Parathyroid adenoma (tissue), 2 donors: ENCODE measurements around the gene NACC1.

Source experiments
- H2AFZ ChIP-seq: fragments of 300-600 bp; sonication (generic); one replicate; pipeline ENCODE4 v1.7.0; 2017; ENCODE audit warnings: antibody characterized with exemption, mild to moderate bottlenecking
- H3K27ac ChIP-seq: fragments of 300-600 bp; sonication (generic); one replicate; pipeline ENCODE4 v1.7.0; 2017
- H3K27me3 ChIP-seq: fragments of 300-600 bp; sonication (generic); one replicate; pipeline ENCODE4 v1.7.0; 2017; ENCODE audit warnings: low read length; ENCODE audit not compliant: control insufficient read depth, insufficient read depth
- H3K36me3 ChIP-seq: fragments of 300-600 bp; sonication (generic); one replicate; pipeline ENCODE4 v1.7.0; 2017; ENCODE audit warnings: low read length; ENCODE audit not compliant: control insufficient read depth, insufficient read depth
- H3K4me1 ChIP-seq: fragments of 300-600 bp; sonication (generic); one replicate; pipeline ENCODE4 v1.7.0; 2017; ENCODE audit warnings: control low read depth
- H3K4me2 ChIP-seq: fragments of 300-600 bp; sonication (generic); one replicate; pipeline ENCODE4 v1.7.0; 2017; ENCODE audit warnings: low read length
- H3K4me3 ChIP-seq: fragments of 300-600 bp; sonication (generic); one replicate; pipeline ENCODE4 v1.7.0; 2017; ENCODE audit warnings: low read depth, low read length
- H3K79me2 ChIP-seq: fragments of 300-600 bp; sonication (generic); one replicate; pipeline ENCODE4 v1.7.0; 2017; ENCODE audit warnings: control low read depth
- H3K9ac ChIP-seq: fragments of 300-600 bp; sonication (generic); one replicate; pipeline ENCODE4 v1.7.0; 2017; ENCODE audit warnings: mild to moderate bottlenecking
- H3K9me3 ChIP-seq: fragments of 300-600 bp; sonication (generic); one replicate; pipeline ENCODE4 v1.7.0; 2017; ENCODE audit warnings: low read length; ENCODE audit not compliant: control insufficient read depth
- TF ChIP-seq, protein P1 (sequence below): fragments of 300-600 bp; sonication (generic); IDR thresholded peaks from one replicate; pipeline ENCODE4 v1.7.0; 2017; ENCODE audit warnings: antibody characterized with exemption, mild to moderate bottlenecking
- donor health status: primary hyperparathyroidism.

The NACC1 gene

DNA sequence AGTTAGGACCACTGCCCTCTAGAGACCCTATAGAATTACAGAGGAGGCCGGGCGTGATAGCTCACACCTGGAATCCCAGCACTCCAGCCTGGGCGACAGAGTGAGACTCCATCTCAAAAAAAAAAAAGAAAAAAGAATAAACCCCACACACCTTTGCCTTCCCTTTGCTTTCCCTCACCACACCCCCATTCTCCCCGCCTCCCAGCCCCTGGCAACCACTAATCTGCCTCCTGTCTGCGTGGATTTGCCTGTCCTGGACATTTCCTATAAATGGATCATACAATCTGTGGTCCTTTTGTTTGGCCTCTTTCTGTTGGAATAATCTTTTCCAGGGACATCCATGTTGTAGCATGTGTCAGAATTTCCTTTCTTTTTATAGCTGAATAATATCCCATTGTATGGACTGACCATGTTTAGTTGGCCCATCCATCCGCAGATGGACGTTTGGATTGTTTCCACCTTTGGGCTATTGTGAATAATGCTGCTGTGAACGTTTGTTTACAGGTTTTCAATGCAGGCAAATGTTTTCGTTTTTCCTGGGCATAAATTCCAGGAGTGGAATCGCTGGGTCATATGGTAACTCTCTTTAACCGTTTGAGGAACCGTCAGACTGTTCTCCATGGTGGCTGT lies 15.3 kb downstream of the NACC1 start:
- Histone ChIP-seq H3K79me2 (peaks cover 28% of the 10 kb centered on the region), H3K36me3 (no peaks in the 10 kb centered on the region), H3K9ac (no peak overlapping the region), H3K4me2 (no peak overlapping the region), H3K4me1 (no peaks in the 10 kb centered on the region), H3K9me3 (no peaks in the 10 kb centered on the region), H3K27ac (no peak overlapping the region), H2AFZ (no peak overlapping the region), H3K4me3 (no peak overlapping the region), H3K27me3 (no peaks in the 10 kb centered on the region)
- TF ChIP-seq, protein P1, sequence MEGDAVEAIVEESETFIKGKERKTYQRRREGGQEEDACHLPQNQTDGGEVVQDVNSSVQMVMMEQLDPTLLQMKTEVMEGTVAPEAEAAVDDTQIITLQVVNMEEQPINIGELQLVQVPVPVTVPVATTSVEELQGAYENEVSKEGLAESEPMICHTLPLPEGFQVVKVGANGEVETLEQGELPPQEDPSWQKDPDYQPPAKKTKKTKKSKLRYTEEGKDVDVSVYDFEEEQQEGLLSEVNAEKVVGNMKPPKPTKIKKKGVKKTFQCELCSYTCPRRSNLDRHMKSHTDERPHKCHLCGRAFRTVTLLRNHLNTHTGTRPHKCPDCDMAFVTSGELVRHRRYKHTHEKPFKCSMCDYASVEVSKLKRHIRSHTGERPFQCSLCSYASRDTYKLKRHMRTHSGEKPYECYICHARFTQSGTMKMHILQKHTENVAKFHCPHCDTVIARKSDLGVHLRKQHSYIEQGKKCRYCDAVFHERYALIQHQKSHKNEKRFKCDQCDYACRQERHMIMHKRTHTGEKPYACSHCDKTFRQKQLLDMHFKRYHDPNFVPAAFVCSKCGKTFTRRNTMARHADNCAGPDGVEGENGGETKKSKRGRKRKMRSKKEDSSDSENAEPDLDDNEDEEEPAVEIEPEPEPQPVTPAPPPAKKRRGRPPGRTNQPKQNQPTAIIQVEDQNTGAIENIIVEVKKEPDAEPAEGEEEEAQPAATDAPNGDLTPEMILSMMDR = no peak

DNA sequence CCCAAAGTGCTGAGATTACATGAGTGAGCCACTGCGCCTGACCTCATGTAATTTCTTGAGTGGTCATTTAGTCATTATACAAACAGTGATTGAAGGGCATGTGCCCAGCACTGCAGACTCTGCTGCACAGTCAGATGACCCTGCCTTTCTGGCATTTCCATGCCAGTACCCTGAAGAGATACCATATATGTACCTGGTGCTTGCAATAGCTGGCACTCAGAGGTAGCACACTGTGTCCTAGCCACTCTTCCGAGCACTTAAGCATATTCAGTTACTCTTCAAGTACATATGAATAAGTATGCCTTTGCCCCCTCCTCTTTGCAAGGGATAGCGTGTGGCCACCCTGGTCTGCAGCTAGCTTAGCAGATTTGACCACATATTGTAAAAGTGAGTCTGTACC lies 16.6 kb downstream of the NACC1 start:
- no peaks in the 10 kb centered on the region for H3K9me3 ChIP-seq
- H3K4me3 ChIP-seq = no peak overlapping the region
- TF ChIP-seq, protein P1 = no peak
- H3K4me2 ChIP-seq = no peak overlapping the region
- H3K4me1 ChIP-seq = no peaks in the 10 kb centered on the region
- H2AFZ ChIP-seq = no peak overlapping the region
- no peaks in the 10 kb centered on the region for H3K36me3 ChIP-seq
- H3K9ac ChIP-seq = no peak overlapping the region
- no peak overlapping the region for H3K27ac ChIP-seq
- peaks cover 25% of the 10 kb centered on the region for H3K79me2 ChIP-seq
- no peaks in the 10 kb centered on the region for H3K27me3 ChIP-seq

DNA sequence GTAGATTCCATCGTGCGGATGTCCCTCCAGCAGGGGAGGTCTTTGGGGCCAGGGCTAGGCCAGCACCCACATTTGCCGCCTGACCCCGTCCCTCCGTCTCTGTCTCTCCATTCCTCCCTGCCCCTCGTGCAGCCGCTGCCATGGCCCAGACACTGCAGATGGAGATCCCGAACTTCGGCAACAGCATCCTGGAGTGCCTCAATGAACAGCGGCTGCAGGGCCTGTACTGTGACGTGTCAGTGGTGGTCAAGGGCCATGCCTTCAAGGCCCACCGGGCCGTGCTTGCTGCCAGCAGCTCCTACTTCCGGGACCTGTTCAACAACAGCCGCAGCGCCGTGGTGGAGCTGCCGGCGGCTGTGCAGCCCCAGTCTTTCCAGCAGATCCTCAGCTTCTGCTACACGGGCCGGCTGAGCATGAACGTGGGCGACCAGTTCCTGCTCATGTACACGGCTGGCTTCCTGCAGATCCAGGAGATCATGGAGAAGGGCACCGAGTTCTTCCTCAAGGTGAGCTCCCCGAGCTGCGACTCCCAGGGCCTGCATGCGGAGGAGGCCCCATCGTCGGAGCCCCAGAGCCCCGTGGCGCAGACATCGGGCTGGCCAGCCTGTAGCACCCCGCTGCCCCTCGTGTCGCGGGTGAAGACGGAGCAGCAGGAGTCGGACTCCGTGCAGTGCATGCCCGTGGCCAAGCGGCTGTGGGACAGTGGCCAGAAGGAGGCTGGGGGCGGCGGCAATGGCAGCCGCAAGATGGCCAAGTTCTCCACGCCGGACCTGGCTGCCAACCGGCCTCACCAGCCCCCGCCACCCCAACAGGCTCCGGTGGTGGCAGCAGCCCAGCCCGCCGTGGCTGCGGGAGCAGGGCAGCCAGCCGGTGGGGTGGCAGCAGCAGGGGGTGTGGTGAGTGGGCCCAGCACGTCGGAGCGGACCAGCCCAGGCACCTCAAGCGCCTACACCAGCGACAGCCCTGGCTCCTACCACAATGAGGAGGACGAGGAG lies 17.3 kb downstream of the NACC1 start:
- H2AFZ ChIP-seq = no peak overlapping the region
- TF ChIP-seq, protein P1 = no peak
- no peak overlapping the region for H3K4me2 ChIP-seq
- H3K4me3 ChIP-seq = no peak overlapping the region
- H3K27ac ChIP-seq = no peak overlapping the region
- no peaks in the 10 kb centered on the region for H3K36me3 ChIP-seq
- no peaks in the 10 kb centered on the region for H3K4me1 ChIP-seq
- H3K27me3 ChIP-seq = no peaks in the 10 kb centered on the region
- H3K9ac ChIP-seq = no peak overlapping the region
- no peaks in the 10 kb centered on the region for H3K9me3 ChIP-seq
- H3K79me2 ChIP-seq = peaks cover 24% of the 10 kb centered on the region

DNA sequence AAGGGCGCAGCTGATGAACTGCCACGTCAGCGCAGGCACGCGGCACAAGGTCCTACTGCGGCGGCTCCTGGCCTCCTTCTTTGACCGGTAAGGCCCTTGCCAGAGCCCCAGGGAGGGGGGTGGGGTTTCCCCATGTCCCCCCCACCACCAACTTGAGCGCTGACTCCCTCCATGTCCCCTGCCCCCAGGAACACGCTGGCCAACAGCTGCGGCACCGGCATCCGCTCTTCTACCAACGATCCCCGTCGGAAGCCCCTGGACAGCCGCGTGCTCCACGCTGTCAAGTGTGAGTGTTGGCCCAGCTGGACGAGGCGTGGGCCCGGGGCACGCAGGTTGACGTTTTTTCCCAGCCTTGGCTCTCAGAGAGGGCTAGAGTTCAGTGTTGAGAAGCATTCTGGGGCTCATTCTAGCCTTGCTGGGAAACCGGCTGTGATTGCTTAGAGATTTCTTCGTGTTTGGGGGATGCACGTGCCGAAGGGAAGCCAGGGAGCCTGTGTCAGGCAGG lies 19.3 kb downstream of the NACC1 start:
- Histone ChIP-seq H3K36me3 (no peaks in the 10 kb centered on the region), H3K9me3 (no peaks in the 10 kb centered on the region), H3K27ac (no peak overlapping the region), H2AFZ (no peak overlapping the region), H3K79me2 (peaks cover 17% of the 10 kb centered on the region), H3K4me2 (no peak overlapping the region), H3K27me3 (no peaks in the 10 kb centered on the region), H3K9ac (no peak overlapping the region), H3K4me1 (no peaks in the 10 kb centered on the region), H3K4me3 (no peak overlapping the region)
- TF ChIP-seq, protein P1 = no peak
